AG08395 (cell line): ENCODE results near the gene SH2D3A.

ENCODE experiments used
- DNase-seq: peaks from one replicate; pipeline ENCODE4 v3.0.0; 2012; ENCODE audit warnings: mixed read lengths, low spot score

Gene SH2D3A

DNA sequence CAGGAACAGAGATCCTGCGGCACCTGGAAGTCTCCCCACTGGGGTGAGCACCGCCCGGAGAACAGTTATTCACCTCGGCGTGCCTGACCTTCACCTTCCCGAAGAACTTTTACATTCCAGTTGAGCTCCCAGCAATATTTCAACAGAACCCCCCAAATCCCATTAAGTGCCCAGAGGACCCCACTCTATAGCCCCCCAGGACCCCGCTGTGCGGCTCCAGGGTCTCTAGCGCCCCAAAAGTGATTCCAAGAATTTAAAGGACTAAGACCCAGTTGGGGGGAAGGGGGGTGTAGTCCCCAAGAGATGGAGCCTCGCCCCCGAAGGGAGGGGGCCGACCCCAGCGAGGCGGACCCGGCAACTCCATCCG is 30.3 kb downstream of the SH2D3A start:
- DNase-seq, result no peak

DNA sequence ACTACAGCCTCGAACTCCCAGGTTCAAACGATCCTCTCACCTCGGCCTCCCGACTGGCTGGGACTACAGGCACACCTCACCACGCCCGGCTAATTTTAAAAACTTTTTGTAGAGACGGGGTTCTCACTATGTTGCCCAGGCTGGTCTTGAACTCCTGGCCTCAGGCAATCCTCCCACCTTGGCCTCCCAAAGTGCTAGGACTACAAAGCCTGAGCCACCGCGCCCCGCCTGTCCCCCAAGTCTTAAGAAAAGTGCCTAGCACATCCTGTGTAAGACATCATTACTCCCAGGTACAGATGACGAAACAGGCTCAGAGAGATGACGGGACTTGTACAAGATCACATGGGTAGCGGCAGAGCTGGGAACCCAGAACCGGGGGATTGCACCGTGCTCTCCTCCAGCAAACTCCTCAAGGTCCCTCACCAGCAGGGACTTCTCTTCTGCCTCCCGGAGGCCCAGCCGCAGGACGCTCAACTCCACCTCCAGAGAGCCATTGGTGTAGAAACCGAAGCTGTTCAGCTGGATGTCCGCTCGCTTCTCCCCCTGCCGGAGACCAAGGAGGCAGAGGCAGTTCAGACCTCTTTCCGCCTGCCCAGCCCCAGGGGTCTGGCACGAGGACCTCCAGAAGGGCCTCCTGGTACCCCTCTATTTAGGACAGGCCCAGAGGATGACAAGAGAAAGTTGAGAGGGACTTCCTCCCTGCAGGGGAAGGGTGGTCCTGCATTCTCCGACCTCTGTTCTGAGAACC is 30.9 kb downstream of the SH2D3A start:
- DNase-seq, result peak; percentile 89

DNA sequence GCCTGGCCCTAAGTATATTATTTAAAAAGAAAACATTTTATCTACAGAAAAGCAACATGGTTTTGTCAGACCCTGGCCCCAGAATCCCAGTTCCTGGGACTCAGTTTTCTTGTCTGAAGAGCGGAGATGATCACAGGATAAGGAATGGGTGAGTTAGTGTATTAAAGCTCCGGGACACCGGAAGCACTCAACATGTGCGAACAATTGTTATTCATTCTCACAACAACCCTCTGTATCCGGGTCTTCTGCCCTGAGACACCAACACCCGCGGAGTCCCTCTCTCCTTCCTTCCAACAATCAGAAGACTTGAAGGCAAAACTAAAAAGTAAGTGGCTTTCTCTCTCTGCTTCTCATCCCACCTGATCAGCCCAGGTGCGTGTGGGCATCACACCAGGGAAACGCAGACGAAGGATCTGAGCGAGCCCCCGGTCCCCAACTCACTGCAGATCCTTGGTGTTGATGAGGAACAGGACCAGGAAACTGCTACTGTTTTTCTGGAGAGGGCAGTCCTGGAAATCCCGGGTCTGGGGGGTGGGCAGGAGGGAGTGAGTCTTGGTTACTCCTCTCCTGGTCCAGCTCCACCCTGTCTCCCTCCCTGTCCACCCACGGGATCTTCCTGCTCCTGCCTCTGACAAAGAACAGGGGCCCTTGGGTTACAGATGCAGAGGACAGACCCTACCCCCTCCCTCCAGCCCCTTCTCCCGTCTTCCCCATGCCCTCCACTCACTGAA is 31.9 kb downstream of the SH2D3A start:
- DNase-seq, result no peak

- no peak for DNase-seq
These were observed 33.0 kb downstream of the SH2D3A start for GRCh38 chr19:6734096-6734696.

- DNase-seq, result no peak
These were observed 33.7 kb downstream of the SH2D3A start for GRCh38 chr19:6733338-6734095.

DNA sequence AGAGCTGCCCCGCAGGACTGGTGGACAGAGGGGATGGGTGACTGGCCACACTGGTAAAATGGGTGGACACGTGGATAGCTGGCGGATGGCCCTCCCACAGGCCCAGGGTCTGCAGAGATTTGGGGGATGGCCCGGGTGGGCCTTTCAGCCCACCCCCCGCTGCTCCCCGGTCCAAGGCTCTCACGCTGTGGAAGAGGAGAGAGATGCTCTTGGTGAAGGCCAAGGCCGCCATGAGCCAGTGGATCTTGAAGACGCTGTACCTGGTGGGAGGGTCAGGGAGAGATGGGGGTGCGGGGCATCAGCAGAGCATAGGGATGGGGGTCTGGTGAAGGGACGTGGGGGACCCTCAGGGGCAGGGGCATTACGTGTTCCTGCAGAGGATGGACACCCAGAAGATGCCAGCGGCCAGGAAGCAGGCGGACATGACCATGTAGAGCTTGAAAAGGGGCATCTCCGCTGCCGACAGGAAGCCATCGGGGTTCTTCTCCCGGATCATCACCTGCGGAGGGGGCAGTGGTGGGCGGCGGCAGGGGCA is 34.4 kb downstream of the SH2D3A start:
- DNase-seq, result no peak

- DNase-seq, result no peak
These were observed 35.4 kb downstream of the SH2D3A start for GRCh38 chr19:6731822-6732221.

- DNase-seq, result no peak
These were observed 36.1 kb downstream of the SH2D3A start for GRCh38 chr19:6730941-6731670.

- DNase-seq, result no peak
These were observed 37.0 kb downstream of the SH2D3A start for GRCh38 chr19:6730153-6730804.

- no peak for DNase-seq
These were observed 37.6 kb downstream of the SH2D3A start for GRCh38 chr19:6729573-6730152.

GRCh38 chr19:6728346-6728745 is 38.9 kb downstream of the SH2D3A start:
- DNase-seq, result no peak

DNA sequence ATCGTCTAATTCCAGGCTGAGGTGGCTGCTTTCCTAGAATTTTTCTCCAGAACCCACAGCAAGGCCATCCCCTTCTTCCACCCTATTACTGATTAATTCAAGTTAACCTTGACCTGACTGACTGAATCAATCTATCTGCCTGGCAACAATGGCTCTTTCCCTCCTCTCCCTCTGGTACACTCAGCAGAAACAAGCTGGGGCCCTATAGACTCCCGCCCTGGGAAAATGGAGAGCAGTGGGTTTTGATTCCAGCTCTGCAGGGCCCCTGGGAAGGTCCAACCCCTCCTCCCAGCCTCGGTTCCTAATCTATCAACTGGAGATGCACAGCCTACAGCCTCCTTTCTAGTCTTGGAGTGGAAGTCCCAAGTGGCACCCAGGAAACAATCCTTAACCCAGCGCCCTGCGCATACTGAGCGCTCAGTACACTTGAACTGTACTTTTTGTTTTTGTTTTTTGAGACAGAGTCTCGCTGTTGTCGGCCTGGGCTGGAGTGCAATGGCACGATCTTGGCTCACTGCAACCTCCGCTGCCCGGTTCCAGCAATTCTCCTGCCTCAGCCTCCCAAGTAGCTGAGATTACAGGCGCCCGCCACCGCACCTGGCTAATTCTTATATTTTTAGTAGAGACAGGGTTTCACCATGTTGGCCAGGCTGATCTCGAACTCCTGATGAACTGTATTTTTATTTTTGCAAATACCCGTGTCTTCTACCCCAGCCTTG is 41.6 kb downstream of the SH2D3A start:
- no peak for DNase-seq

GRCh38 chr19:6724631-6725492 is 42.4 kb downstream of the SH2D3A start:
- DNase-seq, result no peak

DNA sequence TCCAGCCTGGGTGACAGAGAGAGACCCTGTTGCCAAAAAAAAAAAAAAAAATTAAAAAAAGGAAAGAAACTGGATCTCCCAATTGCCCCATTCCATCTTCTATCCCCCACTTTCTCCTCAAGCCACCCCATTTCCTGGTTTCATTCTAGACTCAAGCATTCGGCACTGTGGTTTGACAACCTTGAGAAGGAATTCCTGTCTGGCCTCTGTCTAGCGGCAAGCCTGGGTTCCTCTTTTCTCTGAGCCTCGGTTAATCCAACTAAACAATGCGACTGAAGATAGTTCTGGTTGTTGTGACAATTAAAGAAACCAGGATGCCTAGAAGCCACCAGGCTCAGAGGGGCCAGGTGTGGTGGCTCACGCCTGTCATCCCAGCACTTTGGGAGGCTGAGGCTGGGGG is 43.5 kb downstream of the SH2D3A start:
- no peak for DNase-seq

GRCh38 chr19:6723108-6723618 is 44.1 kb downstream of the SH2D3A start:
- DNase-seq, result peak; percentile 42

DNA sequence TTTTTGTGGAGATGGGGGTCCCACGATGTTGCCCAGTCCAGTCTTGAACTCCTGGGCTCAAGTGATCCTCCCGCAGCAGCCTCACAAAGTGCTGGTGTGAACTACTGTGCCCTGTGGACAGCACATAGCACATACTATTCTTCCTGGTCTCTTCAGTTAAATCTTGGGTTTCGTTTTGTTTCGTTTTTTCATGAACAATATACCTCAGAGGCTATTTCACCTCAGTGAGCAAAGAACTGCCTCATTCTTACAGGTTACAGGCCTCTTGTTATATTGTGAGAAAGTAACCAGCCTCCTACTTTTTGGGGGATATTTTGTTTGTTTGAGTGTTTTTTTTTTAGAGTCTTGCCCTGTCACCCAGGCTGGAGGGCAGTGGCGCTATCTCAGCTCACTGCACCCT is 45.5 kb downstream of the SH2D3A start:
- no peak for DNase-seq

GRCh38 chr19:6721138-6721474 is 46.1 kb downstream of the SH2D3A start:
- DNase-seq, result no peak

GRCh38 chr19:6720369-6721137 is 46.7 kb downstream of the SH2D3A start, which contains the start of gene C3:
C3 (minus strand) TSS chr19:6720650; CDS start chr19:6720589, 61 bp downstream.
- DNase-seq, result peak; percentile 87
